PC-9 (cell line): ENCODE data around the gene CYB5B.

Experiments
- CTCF ChIP-seq: fragments of 200-600 bp; sonication (generic); conservative IDR thresholded peaks from 2 replicates; pipeline ENCODE4 v1.6.1; 2017; ENCODE audit warnings: mixed run types, antibody characterized with exemption, mild to moderate bottlenecking, moderate library complexity
- EZH2 ChIP-seq: fragments of 200-600 bp; sonication (generic); IDR thresholded peaks from 2 replicates; pipeline ENCODE4 v1.8.0; 2017; ENCODE audit warnings: antibody characterized with exemption, low read depth

- no peak for TF ChIP-seq CTCF
- TF ChIP-seq EZH2, result no peak
These were observed 43.2 kb downstream of the CYB5B start for GRCh38 chr16:69467531-69468204.
